HG03025 (cell line): Measurements from ENCODE around the gene GSK3B.

Source experiments
- ATAC-seq: cut with Tn5 transposase; IDR thresholded peaks from one replicate; pipeline ENCODE4 v1.9.1; 2021; ENCODE audit warnings: mild to moderate bottlenecking, moderate library complexity; ENCODE audit not compliant: unreplicated experiment, low FRiP score

The GSK3B gene

GRCh38 chr3:120093911-120094775 is at the start of gene GSK3B:
GSK3B (minus strand) TSS chr3:120094447; CDS start chr3:120093434, 1,013 bp downstream.
- ATAC-seq, result peak; percentile 4

- no peak for ATAC-seq
Measured at GRCh38 chr3:120143676-120144075, 49.4 kb upstream of the GSK3B start.

- no peak for ATAC-seq
Measured at GRCh38 chr3:120142236-120142635, 48.0 kb upstream of the GSK3B start.

- no peak for ATAC-seq
Measured at GRCh38 chr3:120140098-120140742, 46.0 kb upstream of the GSK3B start.

- ATAC-seq, result no peak
Measured at GRCh38 chr3:120139140-120139539, 44.9 kb upstream of the GSK3B start.

GRCh38 chr3:120137548-120137947 is 43.3 kb upstream of the GSK3B start:
- no peak for ATAC-seq

GRCh38 chr3:120130656-120131055 is 36.4 kb upstream of the GSK3B start:
- ATAC-seq, result no peak

- no peak for ATAC-seq
Measured at GRCh38 chr3:120129718-120130513, 35.7 kb upstream of the GSK3B start.

- no peak for ATAC-seq
Measured at GRCh38 chr3:120129051-120129450, 34.8 kb upstream of the GSK3B start.

- ATAC-seq, result no peak
Measured at GRCh38 chr3:120125992-120126391, 31.7 kb upstream of the GSK3B start.

GRCh38 chr3:120119846-120120510 is 25.7 kb upstream of the GSK3B start:
- ATAC-seq, result no peak

GRCh38 chr3:120114981-120115380 is 20.7 kb upstream of the GSK3B start:
- no peak for ATAC-seq

- ATAC-seq, result no peak
Measured at GRCh38 chr3:120114376-120114775, 20.1 kb upstream of the GSK3B start.

- no peak for ATAC-seq
Measured at GRCh38 chr3:120113128-120114116, 19.2 kb upstream of the GSK3B start.

- no peak for ATAC-seq
Measured at GRCh38 chr3:120111898-120112297, 17.7 kb upstream of the GSK3B start.

GRCh38 chr3:120103276-120103675 is 9.0 kb upstream of the GSK3B start:
- ATAC-seq, result no peak

- ATAC-seq, result no peak
Measured at GRCh38 chr3:120102674-120103073, 8.4 kb upstream of the GSK3B start.

- no peak for ATAC-seq
Measured at GRCh38 chr3:120102232-120102631, 8.0 kb upstream of the GSK3B start.

- ATAC-seq, result no peak
Measured at GRCh38 chr3:120101624-120102023, 7.4 kb upstream of the GSK3B start.
